Measurements from ENCODE around the gene SH2D5.

Gene SH2D5

DNA sequence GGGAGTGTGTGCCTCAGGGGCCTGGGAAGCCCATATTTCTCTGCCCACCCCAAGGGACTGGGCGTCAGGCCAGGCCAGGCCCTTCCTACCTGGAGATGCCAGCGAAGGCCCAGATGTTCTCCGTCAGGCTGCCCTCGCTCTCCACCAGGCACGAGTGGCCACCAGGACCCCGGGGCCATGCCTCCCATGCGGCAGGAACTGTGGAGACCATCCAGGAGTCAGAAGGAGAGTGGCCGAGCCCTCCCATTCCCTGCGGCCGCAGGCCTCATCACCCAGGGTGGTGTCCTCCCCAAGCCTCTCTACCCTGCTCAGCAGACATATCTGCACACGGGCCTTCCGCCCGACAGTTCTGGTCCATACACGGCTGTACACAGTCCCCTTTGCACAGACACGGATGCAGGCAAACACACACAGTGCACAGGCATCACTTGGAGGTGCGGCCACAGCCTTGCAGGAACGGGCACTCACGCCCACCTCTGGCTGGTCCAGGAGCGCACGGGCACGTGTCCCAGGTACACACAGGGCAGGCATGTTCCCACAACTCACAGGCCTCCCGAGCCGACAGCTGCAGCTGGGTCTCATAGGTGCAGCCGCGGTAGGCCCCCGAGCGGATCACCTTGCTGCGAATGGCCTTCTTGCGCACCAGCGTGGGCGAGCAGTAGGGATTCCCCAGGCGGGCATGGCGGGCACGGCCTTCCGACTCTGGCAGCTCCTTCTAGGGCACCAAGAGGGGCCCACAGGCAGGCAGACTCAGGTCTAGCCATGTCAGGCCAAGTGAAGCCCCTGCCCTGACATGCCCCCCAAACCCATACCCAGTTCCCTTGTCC lies 8.8 kb downstream of the SH2D5 start:
- Histone ChIP-seq H3K4me3 (ENCODE audit: low read length) (no peak overlapping the region), H3K4me1 (ENCODE audit: low read length) (no peaks in the 10 kb centered on the region), H3K9me2 (replicated peaks; ENCODE audit: insufficient read depth, low read length) (no peaks in the 10 kb centered on the region), H3K4me2 (ENCODE audit: low read depth, low read length) (no peak overlapping the region), H3F3A (ENCODE audit: insufficient read depth, low read length) (no peaks in the 10 kb centered on the region), H3K36me3 (replicated peaks; ENCODE audit: insufficient read depth, low read length) (no peaks in the 10 kb centered on the region), H3K27me3 (replicated peaks; ENCODE audit: insufficient read depth, low read length) (peaks cover 100% of the 10 kb centered on the region), H4K20me1 (ENCODE audit: insufficient read depth, low read length) (no peaks in the 10 kb centered on the region), H3K27ac (ENCODE audit: low read length) (no peak overlapping the region), H3K9ac (ENCODE audit: low read length) (no peak overlapping the region), H3K79me2 (ENCODE audit: low read length) (no peaks in the 10 kb centered on the region), H2AFZ (ENCODE audit: low read length) (no peak overlapping the region), H3K9me3 (replicated peaks; ENCODE audit: insufficient read depth, low read length) (no peaks in the 10 kb centered on the region)
- TF ChIP-seq EZH2 (optimal IDR thresholded peaks at IDR 0.05; ENCODE audit: low read depth, low read length) (no peak), EZH2phosphoT487 (IDR thresholded peaks at IDR 0.05; ENCODE audit: low read length) (no peak)
- TF ChIP-seq, protein P1, sequence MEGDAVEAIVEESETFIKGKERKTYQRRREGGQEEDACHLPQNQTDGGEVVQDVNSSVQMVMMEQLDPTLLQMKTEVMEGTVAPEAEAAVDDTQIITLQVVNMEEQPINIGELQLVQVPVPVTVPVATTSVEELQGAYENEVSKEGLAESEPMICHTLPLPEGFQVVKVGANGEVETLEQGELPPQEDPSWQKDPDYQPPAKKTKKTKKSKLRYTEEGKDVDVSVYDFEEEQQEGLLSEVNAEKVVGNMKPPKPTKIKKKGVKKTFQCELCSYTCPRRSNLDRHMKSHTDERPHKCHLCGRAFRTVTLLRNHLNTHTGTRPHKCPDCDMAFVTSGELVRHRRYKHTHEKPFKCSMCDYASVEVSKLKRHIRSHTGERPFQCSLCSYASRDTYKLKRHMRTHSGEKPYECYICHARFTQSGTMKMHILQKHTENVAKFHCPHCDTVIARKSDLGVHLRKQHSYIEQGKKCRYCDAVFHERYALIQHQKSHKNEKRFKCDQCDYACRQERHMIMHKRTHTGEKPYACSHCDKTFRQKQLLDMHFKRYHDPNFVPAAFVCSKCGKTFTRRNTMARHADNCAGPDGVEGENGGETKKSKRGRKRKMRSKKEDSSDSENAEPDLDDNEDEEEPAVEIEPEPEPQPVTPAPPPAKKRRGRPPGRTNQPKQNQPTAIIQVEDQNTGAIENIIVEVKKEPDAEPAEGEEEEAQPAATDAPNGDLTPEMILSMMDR (IDR thresholded peaks at IDR 0.05; ENCODE audit: low read length) = no peak
- no peak for DNase-seq

DNA sequence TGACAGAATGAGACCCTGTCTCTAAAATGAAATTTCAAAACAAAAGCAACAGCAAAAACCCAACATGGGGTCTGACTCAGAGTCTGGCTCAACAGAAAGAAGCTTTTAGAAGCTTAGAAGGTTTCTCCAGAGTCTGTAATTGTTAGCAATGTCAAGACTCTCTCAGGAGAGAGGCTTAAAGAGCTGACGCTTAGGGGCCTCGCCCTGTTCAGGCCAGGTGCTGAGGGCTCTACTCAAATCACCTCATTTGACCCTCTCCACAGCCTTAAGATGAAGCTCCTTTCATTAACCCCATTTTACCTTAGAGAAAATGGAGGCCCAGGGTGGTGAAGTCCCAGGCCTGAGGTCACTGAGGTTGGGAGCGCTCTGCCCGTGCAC lies 9.4 kb downstream of the SH2D5 start:
- DNase-seq = no peak
- Histone ChIP-seq H3K27ac (ENCODE audit: low read length) (no peak overlapping the region), H3K4me1 (ENCODE audit: low read length) (no peaks in the 10 kb centered on the region), H3K9me3 (replicated peaks; ENCODE audit: insufficient read depth, low read length) (no peaks in the 10 kb centered on the region), H3K27me3 (replicated peaks; ENCODE audit: insufficient read depth, low read length) (peaks cover 100% of the 10 kb centered on the region), H4K20me1 (ENCODE audit: insufficient read depth, low read length) (no peaks in the 10 kb centered on the region), H3K4me2 (ENCODE audit: low read depth, low read length) (no peak overlapping the region), H3K79me2 (ENCODE audit: low read length) (no peaks in the 10 kb centered on the region), H3F3A (ENCODE audit: insufficient read depth, low read length) (no peaks in the 10 kb centered on the region), H3K9ac (ENCODE audit: low read length) (no peak overlapping the region), H3K4me3 (ENCODE audit: low read length) (no peak overlapping the region), H2AFZ (ENCODE audit: low read length) (no peak overlapping the region), H3K9me2 (replicated peaks; ENCODE audit: insufficient read depth, low read length) (no peaks in the 10 kb centered on the region), H3K36me3 (replicated peaks; ENCODE audit: insufficient read depth, low read length) (no peaks in the 10 kb centered on the region)
- TF ChIP-seq, protein P1 (IDR thresholded peaks at IDR 0.05; ENCODE audit: low read length) = no peak
- TF ChIP-seq EZH2 (optimal IDR thresholded peaks at IDR 0.05; ENCODE audit: low read depth, low read length) (no peak), EZH2phosphoT487 (IDR thresholded peaks at IDR 0.05; ENCODE audit: low read length) (no peak)

DNA sequence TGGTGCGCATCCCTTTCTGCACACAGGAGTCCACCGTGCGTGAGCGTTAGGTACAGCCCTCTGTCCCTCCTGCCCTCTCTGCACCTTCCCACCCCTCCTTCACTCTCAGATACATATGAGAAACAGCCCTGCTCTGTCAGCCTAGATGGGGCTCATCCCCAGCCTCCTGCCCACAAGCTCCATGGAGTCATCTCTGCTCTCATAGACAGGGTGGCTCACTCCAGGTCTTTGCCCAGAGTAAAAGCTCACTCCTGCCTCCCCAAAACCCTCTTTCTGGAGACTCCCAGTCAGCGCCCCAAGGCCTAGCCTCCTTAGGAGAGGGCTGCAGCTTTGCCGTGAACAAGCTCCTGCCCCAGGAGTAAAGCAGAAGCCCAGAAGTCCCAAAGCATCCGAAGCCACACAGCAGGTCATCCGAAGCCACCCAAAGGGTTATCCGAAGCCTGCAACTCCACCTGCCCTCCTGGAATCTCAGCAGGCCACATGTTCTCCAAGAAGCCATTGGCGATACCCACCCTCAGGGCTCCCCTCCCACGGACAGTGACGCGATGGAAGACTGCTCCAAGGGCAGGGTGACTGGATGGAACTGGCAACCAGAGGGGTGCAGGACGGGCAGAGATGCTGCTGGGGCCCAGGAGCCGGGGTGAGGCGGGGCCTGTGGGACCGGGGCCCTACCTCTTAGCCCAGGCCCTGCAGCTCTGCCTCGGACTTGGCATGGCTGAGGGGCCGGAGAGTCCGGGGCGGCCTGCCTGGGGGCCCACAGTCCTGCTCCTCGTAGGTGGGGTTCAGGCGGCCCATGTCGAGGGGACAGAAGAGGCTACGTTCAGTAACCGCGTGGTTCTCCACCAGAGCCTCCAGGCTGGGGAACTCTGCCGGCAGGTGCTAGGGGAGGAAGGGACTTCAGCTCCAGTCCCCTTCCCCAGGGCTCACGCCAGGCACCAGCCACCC lies 11.1 kb downstream of the SH2D5 start:
- Histone ChIP-seq H3F3A (ENCODE audit: insufficient read depth, low read length) (no peaks in the 10 kb centered on the region), H3K36me3 (replicated peaks; ENCODE audit: insufficient read depth, low read length) (no peaks in the 10 kb centered on the region), H4K20me1 (ENCODE audit: insufficient read depth, low read length) (no peaks in the 10 kb centered on the region), H3K79me2 (ENCODE audit: low read length) (no peaks in the 10 kb centered on the region), H3K4me2 (ENCODE audit: low read depth, low read length) (no peak overlapping the region), H3K9ac (ENCODE audit: low read length) (no peak overlapping the region), H3K27ac (ENCODE audit: low read length) (no peak overlapping the region), H3K4me1 (ENCODE audit: low read length) (no peaks in the 10 kb centered on the region), H3K4me3 (ENCODE audit: low read length) (no peak overlapping the region), H2AFZ (ENCODE audit: low read length) (no peak overlapping the region), H3K9me3 (replicated peaks; ENCODE audit: insufficient read depth, low read length) (no peaks in the 10 kb centered on the region), H3K9me2 (replicated peaks; ENCODE audit: insufficient read depth, low read length) (no peaks in the 10 kb centered on the region), H3K27me3 (replicated peaks; ENCODE audit: insufficient read depth, low read length) (peaks cover 96% of the 10 kb centered on the region)
- DNase-seq = no peak
- no peak for TF ChIP-seq EZH2 (optimal IDR thresholded peaks at IDR 0.05; ENCODE audit: low read depth, low read length)
- no peak for TF ChIP-seq EZH2phosphoT487 (IDR thresholded peaks at IDR 0.05; ENCODE audit: low read length)
- TF ChIP-seq, protein P1 (IDR thresholded peaks at IDR 0.05; ENCODE audit: low read length) = no peak

Data from MM.1S (cell line).